K562 (cell line): Measurements from ENCODE around the gene KIAA1614. TPM values are rescaled to one million over a fixed set of nuclear protein-coding genes. Genes with fewer than 3 reads are reported as not detected.

ENCODE experiments used
- ARID3A ChIP-seq: IDR thresholded peaks from 2 replicates; pipeline ENCODE4 v1.6.1; 2012; ENCODE audit warnings: low read depth, low read length, improper control_type of control experiment, borderline replicate concordance
- ARID4B ChIP-seq: sonication (generic); formaldehyde crosslinking; IDR thresholded peaks from 2 replicates; pipeline ENCODE4 v1.8.0; 2022; ENCODE audit warnings: mild to moderate bottlenecking, missing genetic modification reagents
- POLR2B ChIP-seq: fragments of 450-650 bp; IDR thresholded peaks from 2 replicates; pipeline ENCODE4 v1.6.1; 2018; ENCODE audit warnings: low read depth; ENCODE audit not compliant: partially characterized antibody
- POLR2H ChIP-seq: IDR thresholded peaks from 2 replicates; pipeline ENCODE4 v1.6.1; 2016; ENCODE audit warnings: missing genetic modification characterization, low read depth, mild to moderate bottlenecking, control low read depth, missing compliant biosample characterization, moderate library complexity
- SNRNP70 ChIP-seq: fragments of 200-400 bp; formaldehyde crosslinking; optimal IDR thresholded peaks from 2 replicates; pipeline ENCODE3; 2017; ENCODE audit warnings: low read depth, low read length
- TAF7 ChIP-seq: fragments of 450-650 bp; IDR thresholded peaks from 2 replicates; pipeline ENCODE4 v1.6.1; 2016; ENCODE audit warnings: missing genetic modification characterization, missing compliant biosample characterization
- ZBTB34 ChIP-seq: fragments of 250-450 bp; sonication (Bioruptor Pico); IDR thresholded peaks from 2 replicates; pipeline ENCODE4 v1.8.0; 2021; ENCODE audit warnings: mild to moderate bottlenecking, moderate library complexity
- ZFP1 ChIP-seq: fragments of 450-650 bp; formaldehyde crosslinking; IDR thresholded peaks from 2 replicates; pipeline ENCODE4 v1.4.0; 2020; ENCODE audit warnings: mild to moderate bottlenecking, mixed read lengths
- ZNF146 ChIP-seq: IDR thresholded peaks from one replicate; pipeline ENCODE4 v1.6.1; 2018; ENCODE audit warnings: missing compliant biosample characterization; ENCODE audit not compliant: unreplicated experiment
- ZNF224 ChIP-seq: sonication (generic); formaldehyde crosslinking; IDR thresholded peaks from 2 replicates; pipeline ENCODE4 v1.8.0; 2022; ENCODE audit warnings: mild to moderate bottlenecking, missing genetic modification reagents
- ZNF780A ChIP-seq: fragments of 250-450 bp; sonication (Bioruptor Pico); IDR thresholded peaks from 2 replicates; pipeline ENCODE4 v1.5.0; 2021; ENCODE audit warnings: mild to moderate bottlenecking
- polyA plus RNA-seq, 8 experiments: library from polyadenylated mRNA; depleted of rRNA in 4 of 8; stranded (reverse) in 5 of 8; unstranded in 3 of 8; fragments of >200 nt; fragmentation: Nextera tagmentation in 2 of 8; fragmentation: Illumina TruSeq in 1 of 8; extraction: Ambion mirVana in 2 of 8; extraction: Trizol in 1 of 8; gene quantifications; 2 replicates each; pipeline versions ENCODE4 v1.2.1 to v1.2.3, GENCODE V29; 2011 to 2014; ENCODE audit warnings: inconsistent platforms in 1 of 8, missing spikeins in 1 of 8
- total RNA-seq, 7 experiments: library from RNA; depleted of rRNA in 6 of 7; stranded (reverse); fragments of >200 nt in 6 of 7; fragmentation: Illumina TruSeq in 2 of 7; extraction: Trizol in 2 of 7; gene quantifications; 2 replicates each; pipeline versions ENCODE4 v1.2.1 to v1.2.3, GENCODE V29; 2011 to 2021; ENCODE audit warnings: low replicate concordance in 1 of 7
- TF ChIP-seq, protein P1 (sequence below): fragments of 250-450 bp; sonication (Bioruptor Pico); IDR thresholded peaks from 2 replicates; pipeline ENCODE4 v1.9.0; 2021; ENCODE audit warnings: mild to moderate bottlenecking
- TF ChIP-seq, protein P2 (sequence below), 2 experiments: fragments of 450-650 bp in 1 of 2; sonication (generic) in 1 of 2; formaldehyde crosslinking in 1 of 2; IDR thresholded peaks in 1 of 2; conservative IDR thresholded peaks in 1 of 2; 2 replicates each; pipeline versions ENCODE4 v1.6.1 to v1.8.1; 2016 to 2023; ENCODE audit warnings: mild to moderate bottlenecking in 2 of 2, moderate library complexity in 2 of 2, inconsistent platforms in 1 of 2, missing genetic modification reagents in 1 of 2

Gene KIAA1614
- total and polyA plus RNA-seq, 9 of the 15 experiments (the other 6 are each of a cell fraction or from before 2014, with no cell fraction given), result 0.01 to 1.1 (median 0.15) TPM; not detected in 1

DNA sequence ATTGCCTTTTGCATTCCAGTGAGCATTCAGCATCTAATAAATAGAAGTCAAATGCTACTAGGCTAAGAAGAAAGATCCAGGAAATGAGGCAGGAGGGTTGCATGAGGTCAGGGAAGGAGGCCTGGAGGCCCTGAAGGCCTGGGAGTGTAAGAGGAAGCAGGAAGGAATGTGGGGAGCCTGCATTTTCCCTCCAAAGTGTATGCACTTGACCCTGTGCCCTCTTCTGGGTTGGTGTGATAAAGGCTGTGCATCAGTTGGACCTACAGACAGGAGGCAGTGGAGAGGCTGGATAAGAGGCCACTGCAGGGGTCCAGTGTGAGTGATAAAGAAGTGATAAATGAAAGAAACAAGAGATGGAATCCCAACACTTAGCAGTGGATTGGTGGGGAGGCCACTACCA, 20.4 kb downstream of the KIAA1614 start (continued):
- TF ChIP-seq ARID4B (CRISPR knock-in tag), result no peak
- TF ChIP-seq, protein P1, sequence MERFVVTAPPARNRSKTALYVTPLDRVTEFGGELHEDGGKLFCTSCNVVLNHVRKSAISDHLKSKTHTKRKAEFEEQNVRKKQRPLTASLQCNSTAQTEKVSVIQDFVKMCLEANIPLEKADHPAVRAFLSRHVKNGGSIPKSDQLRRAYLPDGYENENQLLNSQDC (CRISPR knock-in tag), result 0 out of 2 replicates have a peak, but pooled peaks have one; percentile 57
- TF ChIP-seq ARID3A, result peak; percentile 22; the same call in 1 of the 2 replicates
- no peak for TF ChIP-seq ZNF780A (CRISPR knock-in tag)
- no peak for TF ChIP-seq ZNF224 (CRISPR knock-in tag)
- TF ChIP-seq ZFP1 (CRISPR knock-in tag), result no peak
- TF ChIP-seq ZBTB34, result no peak
- no peak for TF ChIP-seq SNRNP70
- no peak for TF ChIP-seq ZNF146 (CRISPR knock-in tag)
- TF ChIP-seq, protein P2, sequence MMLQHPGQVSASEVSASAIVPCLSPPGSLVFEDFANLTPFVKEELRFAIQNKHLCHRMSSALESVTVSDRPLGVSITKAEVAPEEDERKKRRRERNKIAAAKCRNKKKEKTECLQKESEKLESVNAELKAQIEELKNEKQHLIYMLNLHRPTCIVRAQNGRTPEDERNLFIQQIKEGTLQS (IDR thresholded peaks at IDR 0.05), result no peak
- TF ChIP-seq, protein P2 (CRISPR knock-in tag; conservative IDR thresholded peaks at IDR 0.05), result no peak
- no peak for TF ChIP-seq TAF7 (tag)
- no peak for TF ChIP-seq POLR2H (tag)
- TF ChIP-seq POLR2B, result no peak
